Esophagus muscularis mucosa (tissue), 4 donors: ENCODE data around the gene RAB42. TPM values are rescaled to one million over a fixed set of nuclear protein-coding genes. Genes with fewer than 3 reads are reported as not detected.

Experiments
- DNase-seq: peaks from one replicate; pipeline ENCODE4 v3.0.0-alpha.2; 2017; ENCODE audit errors: extremely low spot score
- H3K27ac ChIP-seq, 4 donors: fragments of 200-600 bp; sonication (generic); replicated peaks in 1 of 4; 1 replicate in 3 of 4; 2 replicates in 1 of 4; pipeline ENCODE4 v1.5.1; 2016 to 2019; ENCODE audit warnings: mild to moderate bottlenecking in 1 of 4
- H3K27me3 ChIP-seq, 4 donors: fragments of 200-600 bp; sonication (generic); one replicate each; pipeline versions ENCODE4 v1.5.1 to v1.6.0; 2016 to 2019
- H3K36me3 ChIP-seq, 4 donors: fragments of 200-600 bp; sonication (generic); one replicate each; pipeline ENCODE4 v1.5.1; 2016 to 2019
- H3K4me1 ChIP-seq, 4 donors: fragments of 200-600 bp; sonication (generic); one replicate each; pipeline ENCODE4 v1.5.1; 2016 to 2019
- H3K4me3 ChIP-seq, 4 donors: fragments of 200-600 bp; sonication (generic); 1 replicate in 2 of 4; 2 replicates in 2 of 4; pipeline ENCODE4 v1.5.1; 2016 to 2019; ENCODE audit warnings: mild to moderate bottlenecking in 4 of 4, moderate library complexity in 1 of 4
- H3K9me3 ChIP-seq, 4 donors: fragments of 200-600 bp; sonication (generic); 1 replicate in 3 of 4; 2 replicates in 1 of 4; pipeline ENCODE4 v1.5.1; 2016 to 2019
- CTCF ChIP-seq, 3 experiments: fragments of 200-600 bp in 2 of 3; fragments of 450-650 bp in 1 of 3; sonication (generic) in 2 of 3; IDR thresholded peaks; one replicate each; pipeline ENCODE4 v1.5.1; 2017 to 2019; ENCODE audit warnings: antibody characterized with exemption in 3 of 3, mild to moderate bottlenecking in 2 of 3, moderate library complexity in 1 of 3
- EP300 ChIP-seq: sonication (generic); formaldehyde crosslinking; IDR thresholded peaks from one replicate; pipeline ENCODE4 v1.6.1; 2017; ENCODE audit warnings: antibody characterized with exemption
- POLR2A ChIP-seq: fragments of 450-650 bp; IDR thresholded peaks from one replicate; pipeline ENCODE4 v1.6.1; 2017; ENCODE audit warnings: antibody characterized with exemption, moderate library complexity, mild to moderate bottlenecking, low read depth
- POLR2AphosphoS5 ChIP-seq, 2 donors: sonication (generic); formaldehyde crosslinking; IDR thresholded peaks; one replicate each; pipeline ENCODE4 v1.6.1; 2017; ENCODE audit warnings: antibody characterized with exemption in 2 of 2
- WGBS: methylation state at CpG from one replicate; pipeline ENCODE4 v1.1.5; 2018; 5-methylcytosine and 5-hydroxymethylcytosine counted together
- intact Hi-C: fragments of 100-400 bp; cut with DNase I; formaldehyde crosslinking; loops from one replicate; pipeline ENCODE4 v1.15.1; 2023
- total RNA-seq, 4 donors: library from RNA; depleted of rRNA; stranded (reverse); fragments of >200 nt; gene quantifications; one replicate each; pipeline versions ENCODE4 v1.1.0 to v1.2.1, GENCODE V29; 2016

RAB42 gene
- total RNA-seq, 4 donors from 2014 or later, result 0.98 to 4.0 (median 2.9) TPM

GRCh38 chr1:28604962-28605361 is 12.9 kb downstream of the RAB42 start:
- H3K36me3 ChIP-seq, result peaks cover 37 to 82% (median 74%) of the 10 kb centered on the region in 4 donors
- intact Hi-C loops, result loop anchor here (10.0 kb wide), 1 partner anchor 250 kb away; no protein-coding TSS in a partner anchor

GRCh38 chr1:28606771-28607170 is 14.7 kb downstream of the RAB42 start:
- Histone ChIP-seq H3K4me3 (no peak overlapping the region), H3K27me3 (no peaks in the 10 kb centered on the region), H3K36me3 (peaks cover 54 to 92% (median 86%) of the 10 kb centered on the region in 4 donors), H3K4me1 (peaks cover 0 to 10% (median 8%) of the 10 kb centered on the region in 4 donors), H3K27ac (no peak overlapping the region), H3K9me3 (no peaks in the 10 kb centered on the region)
- no peak for TF ChIP-seq POLR2AphosphoS5 (IDR thresholded peaks at IDR 0.05)
- TF ChIP-seq POLR2A, result no peak
- TF ChIP-seq CTCF (IDR thresholded peaks at IDR 0.05), result no peak
- no peak for TF ChIP-seq EP300
- WGBS, result 68% methylated on average over 2 of the region's 2 CpGs
- intact Hi-C loops, result loop anchor here (10.0 kb wide), 1 partner anchor 252 kb away; no protein-coding TSS in a partner anchor
- DNase-seq, result no peak

More at GRCh38 chr1:28604962-28605361, 12.9 kb downstream of the RAB42 start:
- Histone ChIP-seq H3K4me3 (no peak overlapping the region), H3K27me3 (no peaks in the 10 kb centered on the region), H3K9me3 (no peaks in the 10 kb centered on the region), H3K27ac (no peak overlapping the region), H3K4me1 (peaks cover 0 to 15% (median 11%) of the 10 kb centered on the region in 4 donors)
- 86% methylated on average over 6 of the region's 6 CpGs for WGBS
- no peak for TF ChIP-seq POLR2AphosphoS5 (IDR thresholded peaks at IDR 0.05)
- TF ChIP-seq POLR2A, result no peak
- TF ChIP-seq EP300, result no peak
- TF ChIP-seq CTCF (IDR thresholded peaks at IDR 0.05), result no peak
- no peak for DNase-seq

- no peak overlapping the region for H3K4me3 ChIP-seq
- no peaks in the 10 kb centered on the region for H3K4me1 ChIP-seq
- H3K9me3 ChIP-seq, result no peaks in the 10 kb centered on the region
- intact Hi-C loops, result no loop called here
- H3K27me3 ChIP-seq, result no peaks in the 10 kb centered on the region
- no peak overlapping the region for H3K27ac ChIP-seq
- 89% methylated on average over 5 of the region's 5 CpGs for WGBS
- no peak for DNase-seq
- TF ChIP-seq CTCF (IDR thresholded peaks at IDR 0.05) (no peak), POLR2AphosphoS5 (IDR thresholded peaks at IDR 0.05) (no peak), POLR2A (no peak), EP300 (no peak)
- peaks cover 59 to 99% (median 93%) of the 10 kb centered on the region in 4 donors for H3K36me3 ChIP-seq
These were observed 21.1 kb downstream of the RAB42 start for GRCh38 chr1:28613175-28613574.

GRCh38 chr1:28631713-28632112 is 39.6 kb downstream of the RAB42 start:
- TF ChIP-seq POLR2AphosphoS5 (IDR thresholded peaks at IDR 0.05) (no peak), CTCF (IDR thresholded peaks at IDR 0.05) (no peak), EP300 (no peak), POLR2A (no peak)

GRCh38 chr1:28632560-28632959 is 40.5 kb downstream of the RAB42 start:
- DNase-seq, result no peak
- 94% methylated on average over 4 of the region's 4 CpGs for WGBS
- H3K4me1 ChIP-seq, result no peaks in the 10 kb centered on the region
- H3K4me3 ChIP-seq, result no peak overlapping the region
- H3K9me3 ChIP-seq, result no peaks in the 10 kb centered on the region
- H3K27ac ChIP-seq, result no peak overlapping the region
- H3K36me3 ChIP-seq, result no peaks in the 10 kb centered on the region
- intact Hi-C loops, result no loop called here
- H3K27me3 ChIP-seq, result no peaks in the 10 kb centered on the region
- TF ChIP-seq CTCF (IDR thresholded peaks at IDR 0.05), result no peak
- TF ChIP-seq POLR2A, result no peak
- no peak for TF ChIP-seq POLR2AphosphoS5 (IDR thresholded peaks at IDR 0.05)
- TF ChIP-seq EP300, result no peak

More at GRCh38 chr1:28631713-28632112, 39.6 kb downstream of the RAB42 start:
- H3K9me3 ChIP-seq, result no peaks in the 10 kb centered on the region
- H3K4me3 ChIP-seq, result no peak overlapping the region
- no peak overlapping the region for H3K27ac ChIP-seq
- DNase-seq, result no peak
- 96% methylated on average over 1 of the region's 1 CpG for WGBS
- H3K36me3 ChIP-seq, result no peaks in the 10 kb centered on the region
- H3K27me3 ChIP-seq, result no peaks in the 10 kb centered on the region
- H3K4me1 ChIP-seq, result no peaks in the 10 kb centered on the region
- intact Hi-C loops, result no loop called here
